Astrocyte (in vitro differentiated cells and primary cell): ENCODE results near the gene OCA2. TPM values are rescaled to one million over a fixed set of nuclear protein-coding genes. Genes with fewer than 3 reads are reported as not detected.

ENCODE experiments used
- DNase-seq: peaks from one replicate; pipeline ENCODE4 v3.0.0-alpha.2; 2010; ENCODE audit warnings: low read depth
- FAIRE-seq: peaks from 2 replicates; lab custom pipeline; 2011; peaks lifted over from hg19 to GRCh38; lab: Jason Lieb, UNC
- H2AFZ ChIP-seq: 2 replicates; pipeline ENCODE4 v1.6.0; 2012; ENCODE audit warnings: low read depth, low read length, inconsistent platforms
- H3K27ac ChIP-seq: 2 replicates; pipeline ENCODE4 v1.5.1; 2011; ENCODE audit warnings: low read depth, low read length, inconsistent platforms
- H3K27me3 ChIP-seq: 2 replicates; pipeline ENCODE4 v1.6.0; 2011; ENCODE audit warnings: low read length, inconsistent platforms; ENCODE audit not compliant: insufficient read depth
- H3K36me3 ChIP-seq: 2 replicates; pipeline ENCODE4 v1.5.1; 2011; ENCODE audit warnings: low read length, inconsistent platforms; ENCODE audit not compliant: insufficient read depth
- H3K4me1 ChIP-seq: 2 replicates; pipeline ENCODE4 v1.5.1; 2011; ENCODE audit warnings: low read length, inconsistent platforms; ENCODE audit not compliant: insufficient read depth
- H3K4me2 ChIP-seq: 2 replicates; pipeline ENCODE4 v1.6.0; 2012; ENCODE audit warnings: low read length, inconsistent platforms
- H3K4me3 ChIP-seq: 2 replicates; pipeline ENCODE4 v1.5.1; 2011; ENCODE audit warnings: low read depth, mild to moderate bottlenecking, low read length, inconsistent platforms; ENCODE audit not compliant: insufficient read depth
- H3K79me2 ChIP-seq: 2 replicates; pipeline ENCODE4 v1.6.0; 2012; ENCODE audit warnings: mild to moderate bottlenecking, low read length, inconsistent platforms; ENCODE audit not compliant: insufficient read depth
- H3K9ac ChIP-seq: 2 replicates; pipeline ENCODE4 v1.6.0; 2012; ENCODE audit warnings: mild to moderate bottlenecking, low read length, inconsistent platforms
- H3K9me3 ChIP-seq: 2 replicates; pipeline ENCODE4 v1.5.1; 2012; ENCODE audit warnings: low read depth, mild to moderate bottlenecking, low read length, inconsistent platforms; ENCODE audit not compliant: insufficient read depth
- H4K20me1 ChIP-seq: 2 replicates; pipeline ENCODE4 v1.6.0; 2012; ENCODE audit warnings: low read length, inconsistent platforms; ENCODE audit not compliant: insufficient read depth
- H3K27ac Mint-ChIP-seq: one replicate; pipeline ENCODE4 v1.8.0; 2021; ENCODE audit warnings: mild to moderate bottlenecking, mixed read lengths; ENCODE audit not compliant: unreplicated experiment
- H3K27me3 Mint-ChIP-seq: one replicate; pipeline ENCODE4 v1.8.0; 2021; ENCODE audit warnings: low read depth, mixed read lengths; ENCODE audit not compliant: unreplicated experiment
- H3K36me3 Mint-ChIP-seq: one replicate; pipeline ENCODE4 v1.8.0; 2021; ENCODE audit warnings: low read depth, mixed read lengths; ENCODE audit not compliant: unreplicated experiment
- H3K4me1 Mint-ChIP-seq: one replicate; pipeline ENCODE4 v1.8.0; 2021; ENCODE audit warnings: low read depth, mixed read lengths; ENCODE audit not compliant: unreplicated experiment
- H3K4me3 Mint-ChIP-seq: one replicate; pipeline ENCODE4 v1.8.0; 2021; ENCODE audit warnings: mild to moderate bottlenecking, moderate library complexity, mixed read lengths; ENCODE audit not compliant: unreplicated experiment
- H3K9me3 Mint-ChIP-seq: one replicate; pipeline ENCODE4 v1.8.0; 2021; ENCODE audit warnings: mild to moderate bottlenecking, mixed read lengths; ENCODE audit not compliant: unreplicated experiment
- EZH2 ChIP-seq: IDR thresholded peaks from 2 replicates; pipeline ENCODE4 v1.6.1; 2012; ENCODE audit warnings: mild to moderate bottlenecking, low read length, inconsistent platforms; ENCODE audit not compliant: insufficient read depth
- total RNA-seq: library from RNA; stranded (reverse); gene quantifications from 2 replicates; pipeline ENCODE4 v1.2.1, GENCODE V29; 2021
- TF ChIP-seq, protein P1 (sequence below): IDR thresholded peaks from 2 replicates; pipeline ENCODE4 v1.5.1; 2011; ENCODE audit warnings: low read depth, mild to moderate bottlenecking, inconsistent platforms, low read length, moderate library complexity; ENCODE audit not compliant: insufficient read depth

Gene OCA2
- total RNA-seq, 1 donor from 2014 or later: 2.9 TPM

DNA sequence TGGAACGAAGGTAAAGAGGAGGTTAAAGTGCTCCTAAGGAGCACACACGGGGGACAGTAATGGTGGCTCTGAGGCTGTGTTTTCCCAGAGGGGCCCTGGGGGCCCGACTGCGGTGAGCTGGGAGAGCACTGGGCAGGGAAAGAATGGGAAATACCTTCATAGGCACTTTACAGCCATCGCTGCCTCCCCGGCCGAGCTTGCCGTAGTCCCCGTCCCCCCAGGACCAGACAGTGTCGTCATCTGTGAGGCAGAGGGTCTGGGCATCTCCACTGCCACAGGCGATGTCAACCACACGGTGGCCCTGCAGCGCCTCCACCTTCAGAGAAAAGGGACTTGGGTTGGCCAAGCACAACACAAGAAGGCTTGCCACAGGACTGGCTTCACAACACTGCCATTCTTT lies 32.8 kb upstream of the OCA2 start:
- Histone ChIP-seq H3K79me2 (no peaks in the 10 kb centered on the region), H3K4me3 (no peak overlapping the region), H3K9ac (no peak overlapping the region), H3K27ac (no peak overlapping the region), H3K4me2 (no peak overlapping the region), H4K20me1 (peaks cover 9% of the 10 kb centered on the region), H2AFZ (no peak overlapping the region), H3K36me3 (peaks cover 3% of the 10 kb centered on the region), H3K9me3 (no peaks in the 10 kb centered on the region), H3K27me3 (no peaks in the 10 kb centered on the region), H3K4me1 (peaks cover 20% of the 10 kb centered on the region)
- TF ChIP-seq, protein P1, sequence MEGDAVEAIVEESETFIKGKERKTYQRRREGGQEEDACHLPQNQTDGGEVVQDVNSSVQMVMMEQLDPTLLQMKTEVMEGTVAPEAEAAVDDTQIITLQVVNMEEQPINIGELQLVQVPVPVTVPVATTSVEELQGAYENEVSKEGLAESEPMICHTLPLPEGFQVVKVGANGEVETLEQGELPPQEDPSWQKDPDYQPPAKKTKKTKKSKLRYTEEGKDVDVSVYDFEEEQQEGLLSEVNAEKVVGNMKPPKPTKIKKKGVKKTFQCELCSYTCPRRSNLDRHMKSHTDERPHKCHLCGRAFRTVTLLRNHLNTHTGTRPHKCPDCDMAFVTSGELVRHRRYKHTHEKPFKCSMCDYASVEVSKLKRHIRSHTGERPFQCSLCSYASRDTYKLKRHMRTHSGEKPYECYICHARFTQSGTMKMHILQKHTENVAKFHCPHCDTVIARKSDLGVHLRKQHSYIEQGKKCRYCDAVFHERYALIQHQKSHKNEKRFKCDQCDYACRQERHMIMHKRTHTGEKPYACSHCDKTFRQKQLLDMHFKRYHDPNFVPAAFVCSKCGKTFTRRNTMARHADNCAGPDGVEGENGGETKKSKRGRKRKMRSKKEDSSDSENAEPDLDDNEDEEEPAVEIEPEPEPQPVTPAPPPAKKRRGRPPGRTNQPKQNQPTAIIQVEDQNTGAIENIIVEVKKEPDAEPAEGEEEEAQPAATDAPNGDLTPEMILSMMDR: no peak
- TF ChIP-seq EZH2: no peak
- Mint-ChIP-seq H3K4me1 (peaks cover 11% of the 10 kb centered on the region), H3K27me3 (no peaks in the 10 kb centered on the region), H3K9me3 (no peaks in the 10 kb centered on the region), H3K4me3 (no peak overlapping the region), H3K36me3 (peaks cover 16% of the 10 kb centered on the region), H3K27ac (no peak overlapping the region)
- FAIRE-seq: no peak
- DNase-seq: no peak

DNA sequence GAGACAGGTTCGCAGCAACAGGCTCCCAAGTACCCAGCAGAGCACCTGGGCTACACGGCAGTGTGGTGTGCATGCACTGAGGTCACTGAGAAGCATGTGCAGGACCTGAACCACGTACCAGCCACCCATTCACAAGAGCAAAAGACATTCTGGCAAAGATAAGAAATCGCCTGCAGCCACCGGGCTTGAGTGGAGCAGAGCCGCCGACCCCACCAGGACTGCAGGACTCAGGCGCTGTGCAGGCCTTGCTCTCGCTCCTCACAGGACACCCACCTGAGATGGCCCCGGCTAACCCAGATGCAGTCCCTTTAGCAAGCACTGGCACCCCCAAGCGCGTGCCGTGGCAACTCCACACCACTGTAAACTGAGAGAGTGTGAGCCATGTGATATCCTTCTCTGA lies 32.3 kb upstream of the OCA2 start:
- Histone ChIP-seq H3K36me3 (peaks cover 3% of the 10 kb centered on the region), H3K27me3 (no peaks in the 10 kb centered on the region), H3K9me3 (no peaks in the 10 kb centered on the region), H3K27ac (no peak overlapping the region), H3K4me3 (no peak overlapping the region), H3K79me2 (no peaks in the 10 kb centered on the region), H2AFZ (no peak overlapping the region), H3K4me1 (peaks cover 20% of the 10 kb centered on the region), H4K20me1 (peaks cover 11% of the 10 kb centered on the region), H3K4me2 (no peak overlapping the region), H3K9ac (no peak overlapping the region)
- DNase-seq (no peak), FAIRE-seq (no peak)
- H3K4me3 Mint-ChIP-seq: no peak overlapping the region
- peaks cover 11% of the 10 kb centered on the region for H3K4me1 Mint-ChIP-seq
- H3K27ac Mint-ChIP-seq: no peak overlapping the region
- TF ChIP-seq EZH2: no peak
- TF ChIP-seq, protein P1: no peak
- no peaks in the 10 kb centered on the region for H3K27me3 Mint-ChIP-seq
- H3K9me3 Mint-ChIP-seq: no peaks in the 10 kb centered on the region
- H3K36me3 Mint-ChIP-seq: peaks cover 17% of the 10 kb centered on the region

DNA sequence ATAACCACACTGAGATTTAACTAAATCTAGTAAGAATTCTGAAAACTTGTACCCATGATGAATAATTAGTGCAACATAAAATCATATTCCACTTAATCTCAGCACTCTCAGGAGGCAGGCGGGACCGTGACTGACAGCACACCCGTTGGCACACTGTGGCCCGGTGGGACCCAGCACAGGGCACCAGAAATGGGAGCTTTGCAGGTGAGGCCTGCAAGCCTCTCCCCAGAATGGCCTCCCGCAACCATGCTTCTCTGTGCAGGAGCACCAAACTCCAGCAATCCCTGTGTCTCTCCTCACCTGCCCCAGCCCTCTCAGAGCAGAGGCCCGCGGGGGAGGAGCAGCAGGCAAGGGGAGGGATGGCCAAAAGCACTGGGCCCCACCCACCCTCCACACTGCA lies 31.5 kb upstream of the OCA2 start:
- peaks cover 11% of the 10 kb centered on the region for H3K4me1 Mint-ChIP-seq
- Histone ChIP-seq H3K9me3 (no peaks in the 10 kb centered on the region), H3K9ac (no peak overlapping the region), H3K4me2 (no peak overlapping the region), H3K36me3 (peaks cover 3% of the 10 kb centered on the region), H3K4me3 (no peak overlapping the region), H4K20me1 (peaks cover 17% of the 10 kb centered on the region), H2AFZ (no peak overlapping the region), H3K4me1 (peaks cover 20% of the 10 kb centered on the region), H3K79me2 (no peaks in the 10 kb centered on the region), H3K27me3 (no peaks in the 10 kb centered on the region), H3K27ac (no peak overlapping the region)
- DNase-seq (no peak), FAIRE-seq (no peak)
- peaks cover 17% of the 10 kb centered on the region for H3K36me3 Mint-ChIP-seq
- no peak overlapping the region for H3K27ac Mint-ChIP-seq
- no peak overlapping the region for H3K4me3 Mint-ChIP-seq
- TF ChIP-seq EZH2: no peak
- no peaks in the 10 kb centered on the region for H3K27me3 Mint-ChIP-seq
- no peaks in the 10 kb centered on the region for H3K9me3 Mint-ChIP-seq
